GM19468 (cell line): Measurements from ENCODE around the gene SLC39A12.
A peak's percentile ranks its signal among the peaks of the same experiment; 100 is the strongest.

ENCODE experiments used
- ATAC-seq: cut with Tn5 transposase; IDR thresholded peaks from one replicate; pipeline ENCODE4 v1.9.1; 2021; ENCODE audit warnings: mild to moderate bottlenecking, moderate library complexity, moderate number of reproducible peaks; ENCODE audit not compliant: unreplicated experiment; ENCODE audit errors: extremely low read depth

The SLC39A12 gene

DNA sequence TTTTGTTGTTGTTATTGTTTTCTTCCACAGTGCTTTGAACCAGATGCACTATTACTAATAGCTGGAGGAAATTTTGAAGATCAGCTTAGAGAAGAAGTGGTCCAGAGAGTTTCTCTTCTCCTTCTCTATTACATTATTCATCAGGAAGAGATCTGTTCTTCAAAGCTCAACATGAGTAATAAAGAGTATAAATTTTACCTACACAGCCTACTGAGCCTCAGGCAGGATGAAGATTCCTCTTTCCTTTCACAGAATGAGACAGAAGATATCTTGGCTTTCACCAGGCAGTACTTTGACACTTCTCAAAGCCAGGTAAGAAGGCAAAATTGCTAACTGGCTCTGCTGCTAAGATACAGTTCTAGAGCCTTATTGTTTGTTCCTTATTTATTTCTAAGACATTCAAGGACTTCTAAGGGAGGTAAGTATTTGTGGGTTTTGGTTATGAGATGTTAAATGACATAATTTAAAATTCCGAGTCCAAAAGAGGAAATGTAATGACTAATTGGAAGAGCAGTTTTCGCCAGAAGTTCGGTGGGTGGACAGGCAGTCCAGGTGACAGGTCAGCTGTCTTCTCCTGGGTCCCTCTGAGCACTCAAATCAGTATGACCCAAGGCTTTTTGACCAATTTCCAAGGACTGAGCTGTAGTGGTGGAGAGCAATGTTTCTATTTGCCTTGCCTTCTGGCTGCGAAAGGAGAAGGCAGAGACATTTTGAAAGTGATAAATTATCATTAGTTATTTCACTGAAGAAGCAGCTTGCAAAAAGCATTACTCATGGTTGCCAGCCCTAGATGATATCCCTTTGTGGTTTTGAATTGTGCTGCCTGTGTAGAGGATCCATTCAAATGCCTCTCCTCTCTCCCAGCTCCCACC lies 10.1 kb downstream of the SLC39A12 start:
- no peak for ATAC-seq

GRCh38 chr10:17963431-17963830 lies 11.7 kb downstream of the SLC39A12 start:
- ATAC-seq, result no peak

DNA sequence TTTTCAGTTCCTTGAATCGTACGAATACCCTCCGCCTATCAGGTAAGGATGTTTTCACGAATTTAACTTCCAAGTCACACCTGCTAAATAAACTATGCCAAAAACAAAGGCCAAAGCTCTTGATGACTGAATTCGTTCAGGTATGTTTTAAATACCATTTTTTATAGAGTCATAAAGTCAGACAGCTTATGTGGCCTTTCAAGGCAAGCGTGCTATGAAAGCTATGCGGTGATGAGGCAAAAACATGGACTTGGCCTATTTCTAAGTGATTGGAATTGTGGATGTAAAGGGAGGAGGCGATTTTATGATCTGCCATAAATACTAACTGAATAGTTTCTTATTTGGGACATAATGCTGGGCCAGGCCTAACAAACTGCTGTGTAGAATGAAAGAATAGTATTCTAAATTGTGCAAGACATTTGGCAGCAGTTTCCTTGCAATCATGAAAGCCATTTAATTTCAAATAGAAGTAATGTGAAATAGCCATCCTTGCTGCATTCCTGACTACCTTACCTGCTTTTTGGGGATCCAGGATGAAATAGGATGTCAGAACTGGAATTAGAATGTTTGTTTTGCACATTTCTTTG lies 14.0 kb downstream of the SLC39A12 start:
- ATAC-seq, result no peak

GRCh38 chr10:17974505-17974904 lies 22.8 kb downstream of the SLC39A12 start:
- ATAC-seq, result no peak

DNA sequence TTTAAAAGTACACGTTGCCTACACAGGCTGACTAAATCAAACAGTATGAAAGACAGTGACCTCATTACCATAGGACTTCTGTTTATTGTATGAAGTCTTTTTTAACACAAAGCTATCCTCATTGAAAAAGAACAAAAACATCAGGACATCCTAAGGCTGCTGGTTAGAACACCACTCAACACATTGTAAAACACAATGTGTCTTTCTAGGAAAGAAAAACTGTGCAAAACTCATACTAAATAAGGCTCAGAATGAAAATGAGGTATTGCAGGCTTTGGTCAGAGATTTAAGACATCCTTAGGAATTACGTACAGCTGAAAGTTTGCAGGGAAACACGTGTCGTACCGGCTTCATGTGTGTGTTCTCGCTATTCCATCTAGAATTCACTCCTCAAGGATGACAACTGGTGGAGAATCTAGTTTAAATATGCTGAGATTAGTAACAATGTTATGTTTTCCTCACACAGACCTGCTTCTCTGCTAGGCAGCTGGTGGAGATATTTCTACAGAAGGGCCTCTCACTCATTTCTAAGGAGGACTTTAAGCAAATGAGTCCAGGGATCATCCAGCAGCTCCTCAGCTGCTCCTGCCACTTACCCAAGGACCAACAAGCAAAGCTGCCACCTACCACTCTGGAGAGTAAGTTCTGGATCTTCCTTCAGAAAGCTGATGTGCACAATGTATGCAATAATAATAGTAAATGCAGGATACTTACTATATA lies 29.3 kb downstream of the SLC39A12 start:
- no peak for ATAC-seq

- no peak for ATAC-seq
These were observed 30.2 kb downstream of the SLC39A12 start for GRCh38 chr10:17981766-17982380.

DNA sequence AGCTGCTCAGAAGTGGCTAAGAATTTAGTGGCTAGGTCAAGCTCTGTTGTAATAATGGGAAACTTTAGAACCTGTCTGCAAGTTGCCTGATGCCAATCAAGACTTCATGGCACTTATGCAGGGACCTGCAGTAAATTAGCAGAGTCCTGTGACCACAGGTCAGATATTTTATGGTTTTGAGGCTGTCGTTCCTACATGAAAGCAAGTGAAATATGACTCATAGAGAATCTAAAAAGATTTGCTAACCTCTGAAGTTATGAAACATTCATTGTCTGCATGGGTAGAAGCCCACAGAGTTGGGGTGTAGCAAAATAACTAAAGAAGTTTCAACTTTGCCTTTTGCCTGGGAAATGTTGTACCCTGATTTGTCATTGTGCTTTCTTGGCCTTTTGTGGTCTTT lies 32.3 kb downstream of the SLC39A12 start:
- peak; percentile 59 for ATAC-seq

- no peak for ATAC-seq
These were observed 32.8 kb downstream of the SLC39A12 start for GRCh38 chr10:17984563-17984962.

DNA sequence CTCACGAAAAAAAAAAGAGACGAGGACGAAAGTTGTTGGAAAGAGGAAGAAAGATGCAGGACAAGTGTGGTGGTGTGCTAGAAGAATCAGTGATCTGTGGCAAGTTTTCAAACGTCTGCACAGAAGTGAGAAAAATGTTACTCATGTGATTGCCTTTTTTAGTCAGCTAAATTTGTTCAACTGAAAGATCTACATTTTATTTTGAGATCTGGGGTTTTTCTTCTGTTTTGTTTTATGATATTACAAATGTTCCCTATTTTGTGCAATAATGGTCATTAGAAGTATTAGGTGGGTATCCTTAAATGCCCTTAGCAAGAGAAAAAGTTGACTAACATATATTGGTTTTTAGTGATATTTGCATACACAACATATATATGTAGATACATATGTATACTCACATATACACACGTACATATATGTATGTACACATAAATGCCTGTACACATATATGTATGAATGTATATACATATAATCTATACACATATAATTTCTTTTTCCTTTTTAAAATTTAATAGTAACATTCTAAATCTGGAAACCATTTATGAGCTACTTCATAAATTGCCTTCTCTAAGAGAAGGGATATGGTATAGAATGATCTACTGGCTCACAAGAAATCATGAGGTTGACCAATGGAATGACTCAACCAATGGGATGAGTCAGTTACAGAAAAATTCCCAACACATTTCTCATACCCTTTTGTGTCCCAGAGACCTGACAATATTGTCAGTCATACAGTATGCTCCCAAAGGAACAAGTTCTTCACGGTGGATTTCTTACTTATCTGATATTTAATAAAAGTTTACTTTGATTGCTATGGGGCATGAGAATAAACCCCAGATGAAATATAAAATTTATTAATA lies 38.4 kb downstream of the SLC39A12 start:
- peak; percentile 65 for ATAC-seq

GRCh38 chr10:17992266-17992665 lies 40.5 kb downstream of the SLC39A12 start:
- ATAC-seq, result no peak

DNA sequence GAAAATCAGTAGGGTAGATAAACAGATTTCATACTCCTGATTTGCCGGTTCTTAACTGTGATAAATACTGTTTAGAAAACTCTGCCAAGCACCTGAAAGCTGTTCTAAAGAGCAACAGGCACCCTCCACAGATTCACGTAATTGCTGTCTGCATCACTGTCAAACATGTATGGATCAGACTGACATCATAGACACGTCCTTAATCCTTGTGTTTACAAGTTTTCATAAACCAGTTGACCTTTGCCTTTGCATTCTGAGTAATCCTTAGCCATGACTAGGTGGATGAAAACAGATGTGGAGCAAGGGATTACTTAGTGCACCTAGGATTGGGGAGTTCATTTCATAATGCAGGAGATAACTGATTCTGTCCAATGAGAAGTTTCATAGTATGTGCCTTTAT lies 41.6 kb downstream of the SLC39A12 start:
- no peak for ATAC-seq

GRCh38 chr10:18000601-18001000 lies 48.9 kb downstream of the SLC39A12 start:
- no peak for ATAC-seq

DNA sequence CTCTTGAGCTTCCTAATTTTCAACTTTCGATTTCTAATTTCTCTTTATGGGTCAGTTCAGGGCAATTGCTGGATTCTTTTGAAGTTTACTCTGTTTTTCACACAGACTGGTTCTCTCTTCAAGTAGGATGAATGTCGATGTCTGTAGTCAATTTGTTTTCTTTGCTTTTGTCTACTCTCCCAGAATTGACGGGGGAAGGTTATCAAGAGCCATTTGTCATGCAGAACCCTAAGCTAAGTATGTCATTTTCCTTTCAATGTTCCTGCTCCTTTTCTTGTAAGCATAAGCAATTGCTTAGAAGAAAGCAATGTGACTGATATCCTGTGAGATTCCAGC lies 53.7 kb downstream of the SLC39A12 start:
- no peak for ATAC-seq

DNA sequence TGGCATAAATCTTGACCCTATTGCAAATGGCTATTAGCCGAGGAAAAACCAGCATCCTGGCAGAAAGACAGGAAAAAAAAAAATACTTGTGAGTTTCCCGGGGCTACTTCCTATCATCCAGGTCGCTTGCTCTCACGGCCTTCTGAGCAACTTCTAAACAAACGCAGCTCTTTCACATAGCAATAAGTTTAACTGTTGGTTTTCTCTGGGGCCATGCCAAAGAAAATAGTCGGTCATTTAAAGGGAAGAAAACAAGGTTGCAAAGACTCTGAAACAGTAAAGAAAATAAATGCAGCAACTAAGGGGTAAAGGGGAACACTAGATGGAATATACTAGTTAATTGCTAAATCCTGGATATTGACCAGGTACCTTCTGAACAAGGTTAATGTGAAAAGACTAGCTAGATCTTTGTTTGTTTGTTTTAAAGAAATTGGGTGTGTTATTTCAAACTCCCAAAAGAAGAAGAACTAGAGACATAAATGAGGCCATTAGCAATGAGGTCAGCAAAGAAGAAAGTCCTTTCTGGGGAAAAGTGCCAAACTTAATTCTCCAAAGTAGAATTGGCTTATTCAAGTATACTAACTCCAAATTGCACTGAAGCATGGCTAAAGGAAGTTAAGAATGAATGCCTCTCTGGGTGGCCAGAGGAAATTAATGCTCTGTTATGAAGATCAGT lies 54.2 kb downstream of the SLC39A12 start:
- no peak for ATAC-seq

- ATAC-seq, result no peak
These were observed 57.3 kb downstream of the SLC39A12 start for GRCh38 chr10:18008986-18009385.

GRCh38 chr10:18010050-18010449 lies 58.3 kb downstream of the SLC39A12 start:
- no peak for ATAC-seq

GRCh38 chr10:18020523-18020922 lies 68.8 kb downstream of the SLC39A12 start:
- ATAC-seq, result no peak

DNA sequence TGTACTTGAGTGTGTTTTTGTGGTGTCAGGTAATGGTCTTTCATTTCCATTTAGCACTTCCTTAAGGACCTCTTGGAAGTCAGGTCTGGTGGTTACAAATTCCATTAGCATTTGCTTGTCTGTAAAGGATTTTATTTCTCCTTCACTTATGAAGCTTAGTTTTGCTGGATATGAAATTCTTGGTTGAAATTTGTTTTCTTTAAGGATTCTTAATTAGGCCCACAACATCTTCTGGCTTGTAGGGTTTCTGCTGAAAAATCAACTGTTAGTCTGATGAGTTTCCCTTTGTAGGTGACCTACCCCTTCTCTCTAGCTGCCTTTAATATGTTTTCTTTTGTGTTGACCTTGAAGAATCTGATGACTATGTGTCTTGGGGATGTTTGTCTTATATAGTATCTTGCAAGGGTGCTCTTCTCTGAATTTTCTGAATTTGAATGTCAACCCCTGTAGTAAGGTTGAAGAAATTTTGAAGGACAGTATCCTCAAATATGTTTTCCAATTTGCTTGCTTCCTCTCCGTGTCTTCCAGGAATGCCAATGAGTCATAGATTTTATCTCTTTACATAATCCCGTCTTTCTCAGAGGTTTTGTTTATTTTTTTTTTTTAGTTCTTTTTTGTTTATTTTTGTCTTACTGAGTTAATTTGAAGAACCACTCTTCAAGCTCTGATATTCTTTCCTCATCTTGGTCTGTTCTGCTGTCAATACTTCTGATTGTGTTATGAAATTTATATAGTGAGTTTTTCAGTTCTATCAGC lies 70.2 kb downstream of the SLC39A12 start:
- ATAC-seq, result no peak
